Activated B cell treated with CpG ODN at 0.5 μM for 24 hours (primary cell): ENCODE results near the gene PXDC1. TPM values are rescaled to one million over a fixed set of nuclear protein-coding genes. Genes with fewer than 3 reads are reported as not detected.

Experiments used
- ATAC-seq: fragments of 200-7000 bp; cut with Tn5 transposase; one replicate; pipeline ENCODE4 v1.10.0; 2021; ENCODE audit warnings: low read depth, mild to moderate bottlenecking, moderate library complexity
- CTCF ChIA-PET: fragments of 350-600 bp; sonication (Branson Sonifier 250); formaldehyde crosslinking; loops from one replicate; lab custom pipeline; 2021; ENCODE audit warnings: antibody characterized with exemption; lab: Charles Lee
- POLR2A ChIA-PET: fragments of 350-600 bp; sonication (Branson Sonifier 250); formaldehyde crosslinking; loops from one replicate; lab custom pipeline; 2021; ENCODE audit warnings: antibody characterized with exemption; lab: Charles Lee
- DNase-seq: peaks from one replicate; pipeline ENCODE4 v3.0.0; 2022
- H3K27ac Mint-ChIP-seq: one replicate; pipeline ENCODE4 v1.8.0; 2020; ENCODE audit warnings: mixed read lengths
- H3K27me3 Mint-ChIP-seq: one replicate; pipeline ENCODE4 v1.8.0; 2021; ENCODE audit warnings: mixed read lengths
- H3K36me3 Mint-ChIP-seq: one replicate; pipeline ENCODE4 v1.8.0; 2021; ENCODE audit warnings: low read depth, mixed read lengths
- H3K4me1 Mint-ChIP-seq: one replicate; pipeline ENCODE4 v1.8.0; 2021; ENCODE audit warnings: mixed read lengths
- H3K4me3 Mint-ChIP-seq: one replicate; pipeline ENCODE4 v1.8.0; 2020; ENCODE audit warnings: mild to moderate bottlenecking, mixed read lengths
- H3K9me3 Mint-ChIP-seq: one replicate; pipeline ENCODE4 v1.8.0; 2020; ENCODE audit warnings: mixed read lengths
- CTCF ChIP-seq: fragments of 200-600 bp; IDR thresholded peaks from one replicate; pipeline ENCODE4 v1.8.0; 2022; ENCODE audit warnings: antibody characterized with exemption, mild to moderate bottlenecking
- intact Hi-C: fragments of 100-400 bp; cut with micrococcal nuclease; formaldehyde crosslinking; loops from one replicate; pipeline ENCODE4 v1.15.1; 2024
- total RNA-seq: library from RNA; stranded (reverse); gene quantifications from 2 replicates; pipeline ENCODE4 v1.2.3, GENCODE V29; 2022

PXDC1 gene
- total RNA-seq, 1 donor from 2014 or later = 3.9 TPM

- TF ChIP-seq CTCF = no peak
- no peak for ATAC-seq
- H3K27ac Mint-ChIP-seq = peak overlapping the region; percentile 15
- POLR2A ChIA-PET = interaction anchor here (0.9 to 4.0 kb wide), 5 partner anchors 55 to 272 kb away, joined by 3 to 24 read pairs (median 3); a partner anchor contains a TSS
- DNase-seq = peak; percentile 13
- no peaks in the 10 kb centered on the region for H3K36me3 Mint-ChIP-seq
- intact Hi-C loops = loop anchor here (5.0 to 10.0 kb wide), 4 partner anchors 592 to 1253 kb away; partner anchors contain the start of genes RIPK1, RPP40 and TUBB2A
- no peaks in the 10 kb centered on the region for H3K9me3 Mint-ChIP-seq
- H3K27me3 Mint-ChIP-seq = no peaks in the 10 kb centered on the region
- CTCF ChIA-PET = interaction anchor here (1.0 to 3.1 kb wide), 7 partner anchors 21 to 272 kb away, joined by 3 to 17 read pairs (median 5); partner anchors contain the start of gene FAM50B
- peak overlapping the region; percentile 77 for H3K4me3 Mint-ChIP-seq
- H3K4me1 Mint-ChIP-seq = peaks cover 56% of the 10 kb centered on the region
Measured at GRCh38 chr6:3749067-3749841, 2.3 kb downstream of the PXDC1 start.

- no peaks in the 10 kb centered on the region for H3K9me3 Mint-ChIP-seq
- H3K4me1 Mint-ChIP-seq = peaks cover 64% of the 10 kb centered on the region
- H3K36me3 Mint-ChIP-seq = no peaks in the 10 kb centered on the region
- DNase-seq (peak; percentile 24), ATAC-seq (no peak)
- H3K4me3 Mint-ChIP-seq = peak overlapping the region; percentile 6
- no peak for TF ChIP-seq CTCF
- POLR2A ChIA-PET = interaction anchor here (1.0 to 4.0 kb wide), 3 partner anchors 242 to 273 kb away, joined by 3 to 24 read pairs (median 3); a partner anchor contains a TSS
- CTCF ChIA-PET = interaction anchor here (1.0 to 3.1 kb wide), 7 partner anchors 22 to 273 kb away, joined by 3 to 17 read pairs (median 5); partner anchors contain the start of gene FAM50B
- intact Hi-C loops = loop anchor here (5.0 to 10.0 kb wide), 4 partner anchors 591 to 1254 kb away; partner anchors contain the start of genes RIPK1, RPP40 and TUBB2A
- H3K27ac Mint-ChIP-seq = peak overlapping the region; percentile 63
- no peaks in the 10 kb centered on the region for H3K27me3 Mint-ChIP-seq
Measured at GRCh38 chr6:3748208-3749066, 3.1 kb downstream of the PXDC1 start.

- peaks cover 72% of the 10 kb centered on the region for H3K4me1 Mint-ChIP-seq
- no peaks in the 10 kb centered on the region for H3K27me3 Mint-ChIP-seq
- intact Hi-C loops = loop anchor here (5.0 to 10.0 kb wide), 4 partner anchors 590 to 1255 kb away; partner anchors contain the start of genes RIPK1, RPP40 and TUBB2A
- no peaks in the 10 kb centered on the region for H3K9me3 Mint-ChIP-seq
- TF ChIP-seq CTCF = no peak
- ChIA-PET CTCF (interaction anchor here (1.0 to 3.1 kb wide), 5 partner anchors 47 to 231 kb away, joined by 3 to 18 read pairs (median 7); partner anchors contain the start of gene FAM50B), POLR2A (interaction anchor here (1.9 to 4.0 kb wide), 3 partner anchors 9 to 274 kb away, joined by 12 to 24 read pairs (median 23); partner anchors contain the start of gene FAM50B)
- no peaks in the 10 kb centered on the region for H3K36me3 Mint-ChIP-seq
- DNase-seq (peak; percentile 14), ATAC-seq (no peak)
- H3K27ac Mint-ChIP-seq = peak overlapping the region; percentile 39
- peak overlapping the region; percentile 47 for H3K4me3 Mint-ChIP-seq
Measured at GRCh38 chr6:3747100-3747737, 4.3 kb downstream of the PXDC1 start.

GRCh38 chr6:3746696-3747095, 4.8 kb downstream of the PXDC1 start:
- peak overlapping the region; percentile 84 for H3K27ac Mint-ChIP-seq
- no peak for ATAC-seq
- peaks cover 74% of the 10 kb centered on the region for H3K4me1 Mint-ChIP-seq
- H3K36me3 Mint-ChIP-seq = no peaks in the 10 kb centered on the region
- POLR2A ChIA-PET = interaction anchor here (0.7 to 4.0 kb wide), 10 partner anchors 9 to 407 kb away, joined by 3 to 24 read pairs (median 10); partner anchors contain the start of gene FAM50B
- no peak for TF ChIP-seq CTCF
- H3K27me3 Mint-ChIP-seq = no peaks in the 10 kb centered on the region
- DNase-seq = no peak
- CTCF ChIA-PET = interaction anchor here (0.7 to 2.1 kb wide), 8 partner anchors 15 to 408 kb away, joined by 3 to 21 read pairs (median 6); partner anchors contain the start of gene FAM50B
- H3K9me3 Mint-ChIP-seq = no peaks in the 10 kb centered on the region
- intact Hi-C loops = loop anchor here (1.0 to 10.0 kb wide), 9 partner anchors 58 to 1256 kb away; partner anchors contain the start of genes ECI2, FAM50B, RIPK1 and RPP40
- peak overlapping the region; percentile 70 for H3K4me3 Mint-ChIP-seq
